ENCODE data around the gene KRTAP2-2. TPM values are rescaled to one million over a fixed set of nuclear protein-coding genes. Genes with fewer than 3 reads are reported as not detected.
"Not testable (repeated sequence)": the region's sequence is repeated elsewhere in the genome, so short reads cannot be mapped to it uniquely, and the experiment has no call there.

Gene KRTAP2-2
- total and polyA plus RNA-seq, 12 donors = not detected

DNA sequence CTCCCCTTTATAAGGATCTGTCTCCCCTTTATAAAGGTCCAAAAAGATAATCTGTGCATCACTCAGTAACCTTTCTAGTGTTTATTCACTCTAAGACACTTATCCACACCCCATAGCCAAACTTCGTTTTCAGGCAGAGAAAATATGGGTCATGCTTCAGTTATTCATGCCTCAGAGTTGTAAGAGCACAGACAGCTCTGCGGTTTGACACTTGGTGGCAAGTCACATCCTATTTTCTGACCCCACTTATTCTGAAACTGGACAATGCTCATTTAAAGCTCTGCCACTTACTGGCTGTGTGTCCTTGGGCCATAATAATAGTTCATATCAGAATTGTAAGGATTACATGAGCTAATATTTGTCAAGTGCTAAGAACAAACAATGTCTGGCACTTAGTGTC, 5.9 kb downstream of the KRTAP2-2 start:
- H3K9me3 ChIP-seq = peaks cover 0 to 12% (median 0%) of the 10 kb centered on the region in 11 donors
- DNase-seq (no peak), ATAC-seq (no peak)
- intact Hi-C loops (cut with DNase I) = no loop called here
- no peak overlapping the region for H3K27ac ChIP-seq
- H3K27me3 ChIP-seq = peaks cover 0 to 51% (median 29%) of the 10 kb centered on the region in 7 donors
- 42 to 65% methylated on average over 2 of the region's 2 CpGs for WGBS, 2 donors
- no peak overlapping the region for H3K4me3 ChIP-seq
- H3K4me1 ChIP-seq = no peaks in the 10 kb centered on the region
- TF ChIP-seq, protein P1, sequence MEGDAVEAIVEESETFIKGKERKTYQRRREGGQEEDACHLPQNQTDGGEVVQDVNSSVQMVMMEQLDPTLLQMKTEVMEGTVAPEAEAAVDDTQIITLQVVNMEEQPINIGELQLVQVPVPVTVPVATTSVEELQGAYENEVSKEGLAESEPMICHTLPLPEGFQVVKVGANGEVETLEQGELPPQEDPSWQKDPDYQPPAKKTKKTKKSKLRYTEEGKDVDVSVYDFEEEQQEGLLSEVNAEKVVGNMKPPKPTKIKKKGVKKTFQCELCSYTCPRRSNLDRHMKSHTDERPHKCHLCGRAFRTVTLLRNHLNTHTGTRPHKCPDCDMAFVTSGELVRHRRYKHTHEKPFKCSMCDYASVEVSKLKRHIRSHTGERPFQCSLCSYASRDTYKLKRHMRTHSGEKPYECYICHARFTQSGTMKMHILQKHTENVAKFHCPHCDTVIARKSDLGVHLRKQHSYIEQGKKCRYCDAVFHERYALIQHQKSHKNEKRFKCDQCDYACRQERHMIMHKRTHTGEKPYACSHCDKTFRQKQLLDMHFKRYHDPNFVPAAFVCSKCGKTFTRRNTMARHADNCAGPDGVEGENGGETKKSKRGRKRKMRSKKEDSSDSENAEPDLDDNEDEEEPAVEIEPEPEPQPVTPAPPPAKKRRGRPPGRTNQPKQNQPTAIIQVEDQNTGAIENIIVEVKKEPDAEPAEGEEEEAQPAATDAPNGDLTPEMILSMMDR (IDR thresholded peaks at IDR 0.05) = no peak
- no peaks in the 10 kb centered on the region for H3K36me3 ChIP-seq

DNA sequence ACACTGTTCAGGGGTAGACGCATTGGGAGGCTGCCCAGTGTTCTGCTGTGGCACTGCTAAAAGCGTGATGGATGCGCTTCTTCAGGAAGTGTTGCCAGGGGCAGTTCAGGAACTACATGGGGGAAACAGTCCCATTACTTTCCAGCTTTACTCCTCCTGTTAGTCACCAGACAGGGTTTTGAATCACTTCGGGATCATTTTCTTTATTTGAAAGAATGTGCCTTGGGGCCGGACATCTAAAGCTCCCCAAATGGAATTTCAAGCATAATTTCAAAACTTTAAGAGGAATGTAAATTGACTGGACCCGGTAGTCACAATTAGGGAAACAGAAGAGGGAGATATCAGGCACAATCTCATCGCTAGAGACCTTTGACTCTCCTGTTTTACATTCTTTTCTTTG, 6.6 kb downstream of the KRTAP2-2 start:
- Histone ChIP-seq H3K4me3 (no peak overlapping the region), H3K27me3 (peaks cover 0 to 49% (median 29%) of the 10 kb centered on the region in 7 donors), H3K36me3 (no peaks in the 10 kb centered on the region), H3K4me1 (no peaks in the 10 kb centered on the region), H3K27ac (no peak overlapping the region), H3K9me3 (peaks cover 0 to 8% (median 0%) of the 10 kb centered on the region in 11 donors)
- ATAC-seq (no peak), DNase-seq (no peak)
- WGBS, 2 donors = 70 to 72% methylated on average over 7 of the region's 7 CpGs
- intact Hi-C loops (cut with DNase I) = no loop called here
- TF ChIP-seq, protein P1 (IDR thresholded peaks at IDR 0.05) = no peak

DNA sequence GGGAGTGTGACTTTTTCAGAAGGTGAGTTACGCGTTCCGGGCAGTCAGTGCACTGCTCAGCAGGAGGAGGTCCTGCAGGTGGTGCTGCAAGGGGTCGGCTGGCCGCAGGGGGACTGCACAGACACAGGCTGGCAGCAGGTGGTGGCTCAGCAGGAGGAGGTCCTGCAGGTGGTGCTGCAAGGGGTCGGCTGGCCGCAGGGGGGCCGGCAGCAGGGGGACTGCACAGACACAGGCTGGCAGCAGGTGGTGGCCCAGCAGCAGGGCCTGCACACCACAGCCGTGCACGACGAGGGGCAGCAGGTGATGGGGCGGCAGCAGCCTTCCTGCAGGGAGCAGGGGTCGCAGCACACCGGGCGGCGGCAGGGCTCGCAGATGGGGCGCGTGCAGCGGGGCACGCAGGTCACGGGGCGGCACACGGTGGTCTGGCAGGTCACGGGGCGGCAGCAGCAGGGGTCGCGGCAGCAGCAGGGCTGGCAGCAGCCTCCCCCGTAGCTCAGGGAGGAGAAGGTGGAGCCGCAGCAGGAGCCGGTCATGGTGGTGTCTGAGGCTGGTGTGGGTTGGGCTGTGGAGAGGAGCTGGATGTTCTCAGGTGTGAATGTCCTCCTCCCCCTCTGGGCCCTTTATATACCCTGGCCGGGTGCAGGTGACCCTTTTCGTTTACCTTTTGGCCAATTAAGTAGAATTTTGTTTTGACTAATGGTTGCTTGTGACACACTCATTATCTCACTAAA, 8.1 kb downstream of the KRTAP2-2 start, which contains the start of gene KRTAP2-1:
TSS of gene KRTAP2-1 (minus strand) at position 582 of the 731 bp plus-strand sequence. CDS start at position 533, 49 bp downstream.
- Histone ChIP-seq H3K27me3 (peaks cover 0 to 49% (median 29%) of the 10 kb centered on the region in 7 donors), H3K9me3 (peaks cover 0 to 11% (median 0%) of the 10 kb centered on the region in 11 donors)
- H3K27ac ChIP-seq; H3K4me3 ChIP-seq; intact Hi-C loops (cut with DNase I); H3K4me1 ChIP-seq; H3K36me3 ChIP-seq; DNase-seq; ATAC-seq: not testable (repeated sequence)
- WGBS, 2 donors = 27 to 39% methylated on average over 10 of the region's 33 CpGs

DNA sequence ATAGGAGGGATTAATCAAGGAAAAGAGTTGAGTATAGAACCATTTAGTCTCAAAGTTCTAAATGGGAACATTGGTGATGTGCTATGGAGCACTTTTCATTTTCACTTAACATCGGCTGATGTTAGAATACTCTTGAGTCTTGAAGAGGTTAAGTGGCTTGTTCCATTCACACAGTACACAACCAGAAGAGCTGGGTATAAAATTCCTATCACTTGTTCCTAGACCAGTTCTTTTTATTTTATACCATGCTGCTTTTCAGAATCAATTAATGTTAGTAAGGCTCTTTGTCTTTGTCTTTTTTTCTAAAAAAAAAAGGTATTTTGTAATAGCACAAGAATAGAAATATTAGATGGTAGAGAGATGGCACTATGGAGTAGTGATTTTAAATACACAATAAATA, 12.1 kb downstream of the KRTAP2-2 start:
- Histone ChIP-seq H3K4me1 (no peaks in the 10 kb centered on the region), H3K36me3 (no peaks in the 10 kb centered on the region), H3K4me3 (no peak overlapping the region), H3K27me3 (peaks cover 0 to 22% (median 15%) of the 10 kb centered on the region in 7 donors), H3K27ac (no peak overlapping the region), H3K9me3 (peaks cover 0 to 11% (median 0%) of the 10 kb centered on the region in 11 donors)
- ATAC-seq = no peak
- intact Hi-C loops (cut with DNase I) = no loop called here
- DNase-seq = no peak
- 98 to 100% methylated on average over 1 of the region's 1 CpG for WGBS, 2 donors
- TF ChIP-seq, protein P1 (IDR thresholded peaks at IDR 0.05) = no peak

DNA sequence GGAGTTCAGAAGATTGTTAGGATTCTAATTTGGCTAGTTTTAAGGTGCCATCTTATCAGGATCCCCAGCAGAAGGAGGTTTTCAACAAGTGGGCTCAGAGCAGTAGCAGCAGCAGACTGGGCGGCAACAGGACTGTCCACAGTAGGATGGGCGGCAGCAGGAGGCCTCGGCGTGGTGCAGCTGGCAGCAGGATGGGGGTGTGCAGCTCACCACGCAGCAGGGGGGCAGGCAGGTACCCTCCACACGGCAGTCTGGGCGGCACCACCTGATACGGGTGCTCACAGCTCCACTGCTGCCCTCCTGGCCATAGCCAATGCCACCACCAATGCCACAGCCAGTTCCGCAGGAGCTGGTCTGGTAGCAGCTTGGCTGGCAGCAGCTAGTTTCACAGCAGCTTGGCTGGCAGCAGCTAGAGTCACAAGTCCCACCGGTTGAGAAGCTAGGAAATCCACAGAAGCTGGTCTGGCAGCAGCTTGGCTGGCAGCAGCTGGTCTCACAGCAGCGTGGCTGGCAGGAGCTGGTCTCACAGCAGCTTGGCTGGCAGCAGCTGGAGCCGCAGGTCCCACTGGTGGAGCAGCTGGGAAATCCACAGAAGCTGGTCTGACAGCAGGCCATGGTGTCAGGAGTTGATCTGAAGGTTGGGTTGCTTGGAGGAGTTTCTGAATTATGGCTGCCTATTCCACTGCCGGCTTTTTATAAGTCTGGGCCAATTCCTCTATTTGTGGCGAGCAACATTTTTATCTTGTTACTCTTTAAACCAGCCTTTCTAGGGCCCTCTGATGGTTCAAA, 14.1 kb downstream of the KRTAP2-2 start, which contains the start of gene KRTAP1-1:
TSS of gene KRTAP1-1 (minus strand) at position 668 of the 789 bp plus-strand sequence. CDS start at position 615, 53 bp downstream.
- peak in 1 of 2 donors; percentile 4 for DNase-seq
- not testable (repeated sequence) for H3K36me3 ChIP-seq
- WGBS, 2 donors = 69 to 77% methylated on average over 13 to 14 of the region's 14 CpGs

More for the DNA sequence above, 14.1 kb downstream of the KRTAP2-2 start, which contains the start of gene KRTAP1-1:
- H3K4me1 ChIP-seq; H3K27ac ChIP-seq; H3K4me3 ChIP-seq; intact Hi-C loops (cut with DNase I): not testable (repeated sequence)
- Histone ChIP-seq H3K9me3 (peaks cover 0 to 11% (median 0%) of the 10 kb centered on the region in 11 donors), H3K27me3 (peaks cover 0 to 15% (median 6%) of the 10 kb centered on the region in 7 donors)
- peak in 1 of 8 donors; percentile 34 for ATAC-seq
